NCI-H82 (cell line): ENCODE measurements around the gene RBP3.
A peak's percentile ranks its signal among the peaks of the same experiment; 100 is the strongest.

ENCODE experiments used
- DNase-seq: peaks from one replicate; lab custom pipeline; 2025; lab: John Stamatoyannopoulos, UW

RBP3 gene

GRCh38 chr10:47348138-47348651 lies at the start of gene RBP3:
Gene RBP3 (plus strand): TSS chr10:47348363. CDS start chr10:47348485, 122 bp downstream.
- peak; percentile 92 for DNase-seq

- DNase-seq = no peak
Observed at GRCh38 chr10:47298715-47299114, 49.4 kb upstream of the RBP3 start.

GRCh38 chr10:47299611-47300428 lies 48.3 kb upstream of the RBP3 start, which contains the start of gene GDF10:
Gene GDF10 (plus strand): TSS chr10:47300197. CDS start chr10:47300652, 455 bp downstream.
- no peak for DNase-seq

- DNase-seq = no peak
Observed at GRCh38 chr10:47300429-47300931, 47.7 kb upstream of the RBP3 start.

GRCh38 chr10:47301833-47302232 lies 46.3 kb upstream of the RBP3 start:
- no peak for DNase-seq

- no peak for DNase-seq
Observed at GRCh38 chr10:47303105-47303504, 45.1 kb upstream of the RBP3 start.

GRCh38 chr10:47303866-47304265 lies 44.3 kb upstream of the RBP3 start:
- DNase-seq = no peak

GRCh38 chr10:47305566-47305965 lies 42.6 kb upstream of the RBP3 start:
- DNase-seq = no peak

- DNase-seq = no peak
Observed at GRCh38 chr10:47306387-47307210, 41.6 kb upstream of the RBP3 start.

GRCh38 chr10:47307381-47307780 lies 40.8 kb upstream of the RBP3 start:
- DNase-seq = no peak

- no peak for DNase-seq
Observed at GRCh38 chr10:47308775-47309174, 39.4 kb upstream of the RBP3 start.

- peak; percentile 18 for DNase-seq
Observed at GRCh38 chr10:47309408-47310089, 38.6 kb upstream of the RBP3 start.

GRCh38 chr10:47310090-47310505 lies 38.1 kb upstream of the RBP3 start:
- DNase-seq = no peak

GRCh38 chr10:47311193-47311931 lies 36.8 kb upstream of the RBP3 start:
- peak; percentile 29 for DNase-seq

GRCh38 chr10:47311932-47312662 lies 36.1 kb upstream of the RBP3 start:
- DNase-seq = peak; percentile 86

GRCh38 chr10:47312663-47312995 lies 35.5 kb upstream of the RBP3 start:
- DNase-seq = no peak

- no peak for DNase-seq
Observed at GRCh38 chr10:47314416-47314970, 33.7 kb upstream of the RBP3 start.

GRCh38 chr10:47315421-47315820 lies 32.7 kb upstream of the RBP3 start:
- no peak for DNase-seq

GRCh38 chr10:47316131-47316530 lies 32.0 kb upstream of the RBP3 start:
- DNase-seq = no peak

- no peak for DNase-seq
Observed at GRCh38 chr10:47317251-47317650, 30.9 kb upstream of the RBP3 start.
